Uterus (tissue), 4 donors: ENCODE measurements around the gene EXOC3. TPM values are rescaled to one million over a fixed set of nuclear protein-coding genes. Genes with fewer than 3 reads are reported as not detected.

ENCODE experiments used
- DNase-seq, 2 donors: peaks; one replicate each; pipeline ENCODE4 v3.0.0-alpha.2; 2019 to 2020
- H3K27ac ChIP-seq, 2 donors: fragments of 200-600 bp; sonication (generic); 1 replicate in 1 of 2; 2 replicates in 1 of 2; pipeline ENCODE4 v1.5.1; 2016 to 2018
- H3K27me3 ChIP-seq, 2 donors: fragments of 200-600 bp; sonication (generic); one replicate each; pipeline ENCODE4 v1.5.1; 2018 to 2019; ENCODE audit warnings: control low read depth in 1 of 2
- H3K36me3 ChIP-seq, 2 donors: fragments of 200-600 bp; sonication (generic); one replicate each; pipeline ENCODE4 v1.5.1; 2019; ENCODE audit warnings: control low read depth in 1 of 2
- H3K4me1 ChIP-seq, 2 donors: fragments of 200-600 bp; sonication (generic); one replicate each; pipeline ENCODE4 v1.5.1; 2018 to 2019; ENCODE audit warnings: control low read depth in 1 of 2
- H3K4me3 ChIP-seq, 2 donors: fragments of 200-600 bp; sonication (generic); 1 replicate in 1 of 2; 2 replicates in 1 of 2; pipeline ENCODE4 v1.5.1; 2018 to 2019; ENCODE audit warnings: mild to moderate bottlenecking in 1 of 2
- H3K9me3 ChIP-seq, 2 donors: fragments of 200-600 bp; sonication (generic); one replicate each; pipeline ENCODE4 v1.5.1; 2019; ENCODE audit warnings: control low read depth in 1 of 2
- CTCF ChIP-seq, 4 experiments: fragments of 200-600 bp in 2 of 4; fragments of 450-650 bp in 2 of 4; sonication (generic) in 2 of 4; IDR thresholded peaks; one replicate each; pipeline ENCODE4 v1.5.1; 2016 to 2019; ENCODE audit warnings: antibody characterized with exemption in 4 of 4, mild to moderate bottlenecking in 2 of 4, moderate library complexity in 1 of 4
- POLR2A ChIP-seq, 2 donors: fragments of 450-650 bp; IDR thresholded peaks; one replicate each; pipeline ENCODE4 v1.6.1; 2016; ENCODE audit warnings: antibody characterized with exemption in 2 of 2, mild to moderate bottlenecking in 1 of 2, moderate library complexity in 1 of 2
- intact Hi-C: fragments of 100-400 bp; cut with DNase I; formaldehyde crosslinking; loops from one replicate; pipeline ENCODE4 v1.15.1; 2023; ENCODE audit warnings: low total_unique reads
- total RNA-seq, 4 donors: library from RNA; depleted of rRNA in 3 of 4; stranded (reverse); fragments of >200 nt in 3 of 4; gene quantifications; one replicate each; pipeline versions ENCODE4 v1.1.0 to v1.2.4, GENCODE V29; 2014 to 2023
- donor health status: DM: yes; HTN: yes; CAD: no.

The EXOC3 gene
- total RNA-seq, 4 donors from 2014 or later = 30.6 to 64.4 (median 50.2) TPM

- H3K9me3 ChIP-seq = no peaks in the 10 kb centered on the region
- no peaks in the 10 kb centered on the region for H3K4me1 ChIP-seq
- H3K27ac ChIP-seq = no peak overlapping the region
- no peak overlapping the region for H3K4me3 ChIP-seq
- DNase-seq = no peak
- H3K36me3 ChIP-seq = no peaks in the 10 kb centered on the region
- H3K27me3 ChIP-seq = no peaks in the 10 kb centered on the region
- intact Hi-C loops = no loop called here
- TF ChIP-seq CTCF (IDR thresholded peaks at IDR 0.05) (no peak), POLR2A (IDR thresholded peaks at IDR 0.05) (no peak)
Measured at GRCh38 chr5:431711-432050, 11.3 kb upstream of the EXOC3 start.

GRCh38 chr5:432201-432927 is 10.6 kb upstream of the EXOC3 start:
- TF ChIP-seq POLR2A (IDR thresholded peaks at IDR 0.05) = no peak
- no peak for TF ChIP-seq CTCF (IDR thresholded peaks at IDR 0.05)
- no peaks in the 10 kb centered on the region for H3K27me3 ChIP-seq
- no peaks in the 10 kb centered on the region for H3K9me3 ChIP-seq
- intact Hi-C loops = no loop called here
- no peak for DNase-seq
- H3K36me3 ChIP-seq = no peaks in the 10 kb centered on the region
- no peaks in the 10 kb centered on the region for H3K4me1 ChIP-seq
- H3K4me3 ChIP-seq = no peak overlapping the region
- H3K27ac ChIP-seq = no peak overlapping the region

- DNase-seq = no peak
- Histone ChIP-seq H3K9me3 (no peaks in the 10 kb centered on the region), H3K4me3 (no peak overlapping the region), H3K27ac (no peak overlapping the region), H3K36me3 (no peaks in the 10 kb centered on the region), H3K4me1 (no peaks in the 10 kb centered on the region), H3K27me3 (no peaks in the 10 kb centered on the region)
- TF ChIP-seq CTCF (IDR thresholded peaks at IDR 0.05) (no peak), POLR2A (IDR thresholded peaks at IDR 0.05) (no peak)
- intact Hi-C loops = no loop called here
Measured at GRCh38 chr5:432928-433791, 9.8 kb upstream of the EXOC3 start.

- no peak for DNase-seq
- H3K27me3 ChIP-seq = no peaks in the 10 kb centered on the region
Measured at GRCh38 chr5:433836-434235, 9.1 kb upstream of the EXOC3 start.

More at GRCh38 chr5:433836-434235, 9.1 kb upstream of the EXOC3 start:
- intact Hi-C loops = no loop called here
- H3K36me3 ChIP-seq = no peaks in the 10 kb centered on the region
- no peaks in the 10 kb centered on the region for H3K9me3 ChIP-seq
- H3K4me1 ChIP-seq = no peaks in the 10 kb centered on the region
- no peak for TF ChIP-seq CTCF (IDR thresholded peaks at IDR 0.05)
- no peak for TF ChIP-seq POLR2A (IDR thresholded peaks at IDR 0.05)
- no peak overlapping the region for H3K27ac ChIP-seq
- no peak overlapping the region for H3K4me3 ChIP-seq
